ENCODE results near the gene TMEM144.

The TMEM144 gene

GRCh38 chr4:158163941-158164767, 46.1 kb upstream of the TMEM144 start:
- no peak overlapping the region for H2BK12ac ChIP-seq (ENCODE audit: low read length in 2 of 2)
- 64% methylated on average over 8 of the region's 10 CpGs for WGBS
- H3K4ac ChIP-seq (ENCODE audit: low read depth in 1 of 2, low read length in 2 of 2) = peak overlapping the region in 1 of 2 experiments; percentile 10
- no peak overlapping the region for H3K23ac ChIP-seq (ENCODE audit: low read length in 2 of 2)
- peak; percentile 28 for DNase-seq
- H2BK120ac ChIP-seq (ENCODE audit: low read depth, low read length) = no peak overlapping the region
- H4K8ac ChIP-seq (ENCODE audit: low read length) = no peak overlapping the region
- no peak overlapping the region for H2BK5ac ChIP-seq (ENCODE audit: low read depth, low read length, poor library complexity, severe bottlenecking)
- H3K4me3 ChIP-seq (ENCODE audit: insufficient read depth in 1 of 2, low read depth in 1 of 2, low read length in 2 of 2) = peak overlapping the region in 1 of 2 experiments; percentile 94
- peak overlapping the region; percentile 62 for H2AK5ac ChIP-seq (ENCODE audit: low read length, severe bottlenecking)
- H3K4me2 ChIP-seq (ENCODE audit: low read length, poor library complexity, severe bottlenecking) = no peak overlapping the region
- no peaks in the 10 kb centered on the region for H3K9me3 ChIP-seq (ENCODE audit: control insufficient read depth, low read length)
- peaks cover 7% of the 10 kb centered on the region for H3K79me1 ChIP-seq (replicated peaks; ENCODE audit: low read length, poor library complexity, severe bottlenecking)
- H3K36me3 ChIP-seq (ENCODE audit: control insufficient read depth in 1 of 2, insufficient read depth in 2 of 2, low read depth in 1 of 2, low read length in 2 of 2) = peaks cover 0 to 20% of the 10 kb centered on the region in 2 experiments
- H3K9ac ChIP-seq (ENCODE audit: low read length) = peak overlapping the region; percentile 40
- H3K27me3 ChIP-seq (ENCODE audit: control insufficient read depth in 1 of 2, insufficient read depth in 1 of 2, low read length in 2 of 2) = no peaks in the 10 kb centered on the region
- no peak overlapping the region for H2AFZ ChIP-seq (ENCODE audit: low read depth, low read length)
- peak overlapping the region in 1 of 2 experiments; percentile 5 for H3K18ac ChIP-seq (ENCODE audit: low read depth in 1 of 2, low read length in 2 of 2)
- peak overlapping the region; percentile 36 for H2BK15ac ChIP-seq (ENCODE audit: low read depth, poor library complexity, severe bottlenecking)
- no peak overlapping the region for H4K91ac ChIP-seq (ENCODE audit: low read length)
- H3K27ac ChIP-seq (ENCODE audit: low read length, poor library complexity, severe bottlenecking) = peak overlapping the region; percentile 15
- no peak overlapping the region for H3K14ac ChIP-seq (ENCODE audit: low read length in 2 of 2)
- H3K4me1 ChIP-seq (ENCODE audit: control insufficient read depth, insufficient read depth, low read depth, low read length) = peaks cover 2% of the 10 kb centered on the region

- Histone ChIP-seq H3K4ac (ENCODE audit: low read depth in 1 of 2, low read length in 2 of 2) (no peak overlapping the region), H3K4me1 (ENCODE audit: control insufficient read depth, insufficient read depth, low read depth, low read length) (peaks cover 2% of the 10 kb centered on the region), H3K23ac (ENCODE audit: low read length in 2 of 2) (no peak overlapping the region), H3K18ac (ENCODE audit: low read depth in 1 of 2, low read length in 2 of 2) (no peak overlapping the region), H2BK120ac (ENCODE audit: low read depth, low read length) (no peak overlapping the region), H3K27ac (ENCODE audit: low read length, poor library complexity, severe bottlenecking) (no peak overlapping the region), H3K14ac (ENCODE audit: low read length in 2 of 2) (no peak overlapping the region), H2AK5ac (ENCODE audit: low read length, severe bottlenecking) (no peak overlapping the region), H3K36me3 (ENCODE audit: control insufficient read depth in 1 of 2, insufficient read depth in 2 of 2, low read depth in 1 of 2, low read length in 2 of 2) (peaks cover 0 to 20% of the 10 kb centered on the region in 2 experiments), H3K79me1 (replicated peaks; ENCODE audit: low read length, poor library complexity, severe bottlenecking) (peaks cover 7% of the 10 kb centered on the region), H4K91ac (ENCODE audit: low read length) (no peak overlapping the region), H3K27me3 (ENCODE audit: control insufficient read depth in 1 of 2, insufficient read depth in 1 of 2, low read length in 2 of 2) (no peaks in the 10 kb centered on the region), H3K9me3 (ENCODE audit: control insufficient read depth, low read length) (no peaks in the 10 kb centered on the region), H2BK5ac (ENCODE audit: low read depth, low read length, poor library complexity, severe bottlenecking) (no peak overlapping the region), H3K4me2 (ENCODE audit: low read length, poor library complexity, severe bottlenecking) (no peak overlapping the region), H3K9ac (ENCODE audit: low read length) (peak overlapping the region; percentile 40), H2BK12ac (ENCODE audit: low read length in 2 of 2) (no peak overlapping the region), H3K4me3 (ENCODE audit: insufficient read depth in 1 of 2, low read depth in 1 of 2, low read length in 2 of 2) (peak overlapping the region in 1 of 2 experiments; percentile 94), H4K8ac (ENCODE audit: low read length) (no peak overlapping the region), H2AFZ (ENCODE audit: low read depth, low read length) (no peak overlapping the region), H2BK15ac (ENCODE audit: low read depth, poor library complexity, severe bottlenecking) (no peak overlapping the region)
- WGBS = 63% methylated on average over 2 of the region's 3 CpGs
- no peak for DNase-seq
Measured at GRCh38 chr4:158164768-158165213, 45.5 kb upstream of the TMEM144 start.

GRCh38 chr4:158166701-158167100, 43.6 kb upstream of the TMEM144 start:
- H3K4me3 ChIP-seq (ENCODE audit: insufficient read depth in 1 of 2, low read depth in 1 of 2, low read length in 2 of 2) = peak overlapping the region in 1 of 2 experiments; percentile 94
- H2BK120ac ChIP-seq (ENCODE audit: low read depth, low read length) = no peak overlapping the region
- no peak overlapping the region for H4K8ac ChIP-seq (ENCODE audit: low read length)
- no peak overlapping the region for H3K4me2 ChIP-seq (ENCODE audit: low read length, poor library complexity, severe bottlenecking)
- H3K23ac ChIP-seq (ENCODE audit: low read length in 2 of 2) = no peak overlapping the region
- H3K4ac ChIP-seq (ENCODE audit: low read depth in 1 of 2, low read length in 2 of 2) = no peak overlapping the region
- 57% methylated on average over 2 of the region's 2 CpGs for WGBS
- H3K9ac ChIP-seq (ENCODE audit: low read length) = peak overlapping the region; percentile 40
- peaks cover 12% of the 10 kb centered on the region for H3K4me1 ChIP-seq (ENCODE audit: control insufficient read depth, insufficient read depth, low read depth, low read length)
- H3K27me3 ChIP-seq (ENCODE audit: control insufficient read depth in 1 of 2, insufficient read depth in 1 of 2, low read length in 2 of 2) = no peaks in the 10 kb centered on the region
- H3K14ac ChIP-seq (ENCODE audit: low read length in 2 of 2) = no peak overlapping the region
- no peak overlapping the region for H2AFZ ChIP-seq (ENCODE audit: low read depth, low read length)
- no peak overlapping the region for H2BK15ac ChIP-seq (ENCODE audit: low read depth, poor library complexity, severe bottlenecking)
- H2BK5ac ChIP-seq (ENCODE audit: low read depth, low read length, poor library complexity, severe bottlenecking) = no peak overlapping the region
- H3K27ac ChIP-seq (ENCODE audit: low read length, poor library complexity, severe bottlenecking) = no peak overlapping the region
- H3K79me1 ChIP-seq (replicated peaks; ENCODE audit: low read length, poor library complexity, severe bottlenecking) = peaks cover 15% of the 10 kb centered on the region
- H2BK12ac ChIP-seq (ENCODE audit: low read length in 2 of 2) = no peak overlapping the region
- H2AK5ac ChIP-seq (ENCODE audit: low read length, severe bottlenecking) = no peak overlapping the region
- H3K18ac ChIP-seq (ENCODE audit: low read depth in 1 of 2, low read length in 2 of 2) = no peak overlapping the region
- H3K36me3 ChIP-seq (ENCODE audit: control insufficient read depth in 1 of 2, insufficient read depth in 2 of 2, low read depth in 1 of 2, low read length in 2 of 2) = peaks cover 10 to 20% of the 10 kb centered on the region in 2 experiments
- DNase-seq = no peak
- H4K91ac ChIP-seq (ENCODE audit: low read length) = no peak overlapping the region
- no peaks in the 10 kb centered on the region for H3K9me3 ChIP-seq (ENCODE audit: control insufficient read depth, low read length)

- H3K4me1 ChIP-seq (ENCODE audit: control insufficient read depth, insufficient read depth, low read depth, low read length) = peaks cover 12% of the 10 kb centered on the region
- H2BK5ac ChIP-seq (ENCODE audit: low read depth, low read length, poor library complexity, severe bottlenecking) = no peak overlapping the region
- H3K27ac ChIP-seq (ENCODE audit: low read length, poor library complexity, severe bottlenecking) = no peak overlapping the region
- H3K14ac ChIP-seq (ENCODE audit: low read length in 2 of 2) = no peak overlapping the region
- H3K36me3 ChIP-seq (ENCODE audit: control insufficient read depth in 1 of 2, insufficient read depth in 2 of 2, low read depth in 1 of 2, low read length in 2 of 2) = peaks cover 10 to 13% of the 10 kb centered on the region in 2 experiments
- no peak overlapping the region for H2BK120ac ChIP-seq (ENCODE audit: low read depth, low read length)
- no peak overlapping the region for H2BK12ac ChIP-seq (ENCODE audit: low read length in 2 of 2)
- peak overlapping the region; percentile 23 for H2AFZ ChIP-seq (ENCODE audit: low read depth, low read length)
- 96% methylated on average over 4 of the region's 5 CpGs for WGBS
- H3K23ac ChIP-seq (ENCODE audit: low read length in 2 of 2) = no peak overlapping the region
- H3K4me2 ChIP-seq (ENCODE audit: low read length, poor library complexity, severe bottlenecking) = peak overlapping the region; percentile 66
- no peak overlapping the region for H4K91ac ChIP-seq (ENCODE audit: low read length)
- peak overlapping the region in 1 of 2 experiments; percentile 94 for H3K4me3 ChIP-seq (ENCODE audit: insufficient read depth in 1 of 2, low read depth in 1 of 2, low read length in 2 of 2)
- no peaks in the 10 kb centered on the region for H3K9me3 ChIP-seq (ENCODE audit: control insufficient read depth, low read length)
- peaks cover 14% of the 10 kb centered on the region for H3K79me1 ChIP-seq (replicated peaks; ENCODE audit: low read length, poor library complexity, severe bottlenecking)
- no peak for DNase-seq
- H3K4ac ChIP-seq (ENCODE audit: low read depth in 1 of 2, low read length in 2 of 2) = peak overlapping the region in 1 of 2 experiments; percentile 59
- H2BK15ac ChIP-seq (ENCODE audit: low read depth, poor library complexity, severe bottlenecking) = no peak overlapping the region
- no peak overlapping the region for H4K8ac ChIP-seq (ENCODE audit: low read length)
- peak overlapping the region; percentile 11 to 76 for H3K18ac ChIP-seq (ENCODE audit: low read depth in 1 of 2, low read length in 2 of 2)
- H3K9ac ChIP-seq (ENCODE audit: low read length) = peak overlapping the region; percentile 93
- H3K27me3 ChIP-seq (ENCODE audit: control insufficient read depth in 1 of 2, insufficient read depth in 1 of 2, low read length in 2 of 2) = no peaks in the 10 kb centered on the region
- H2AK5ac ChIP-seq (ENCODE audit: low read length, severe bottlenecking) = peak overlapping the region; percentile 91
Measured at GRCh38 chr4:158168606-158169005, 41.7 kb upstream of the TMEM144 start.
